ENCODE measurements around the gene MKLN1.

The MKLN1 gene

DNA sequence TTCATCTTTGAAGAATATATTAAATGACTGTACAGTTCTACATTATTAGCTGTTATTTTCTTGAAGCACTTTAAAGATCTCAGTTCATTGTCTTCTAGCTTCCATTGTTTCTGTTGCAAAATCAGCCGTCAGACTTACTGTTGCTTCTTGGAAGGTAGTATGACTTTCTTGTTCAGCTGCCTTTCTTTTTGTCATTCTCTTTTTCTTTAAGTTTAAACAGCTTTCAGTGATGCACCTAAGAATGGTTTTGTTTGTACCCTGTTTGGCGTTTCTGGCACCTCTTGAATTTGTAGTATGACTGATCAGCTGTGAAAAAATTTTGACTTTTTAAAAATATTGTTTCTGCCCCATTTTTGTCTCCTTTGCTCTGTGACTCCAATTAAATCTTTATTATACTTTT is 9.3 kb downstream of the MKLN1 start:
- no peak for DNase-seq (ENCODE audit: insufficient read length, low spot score)
- TF ChIP-seq CTCF (IDR thresholded peaks at IDR 0.05; ENCODE audit: insufficient read depth, missing control alignments), result no peak
- FAIRE-seq, result no peak

DNA sequence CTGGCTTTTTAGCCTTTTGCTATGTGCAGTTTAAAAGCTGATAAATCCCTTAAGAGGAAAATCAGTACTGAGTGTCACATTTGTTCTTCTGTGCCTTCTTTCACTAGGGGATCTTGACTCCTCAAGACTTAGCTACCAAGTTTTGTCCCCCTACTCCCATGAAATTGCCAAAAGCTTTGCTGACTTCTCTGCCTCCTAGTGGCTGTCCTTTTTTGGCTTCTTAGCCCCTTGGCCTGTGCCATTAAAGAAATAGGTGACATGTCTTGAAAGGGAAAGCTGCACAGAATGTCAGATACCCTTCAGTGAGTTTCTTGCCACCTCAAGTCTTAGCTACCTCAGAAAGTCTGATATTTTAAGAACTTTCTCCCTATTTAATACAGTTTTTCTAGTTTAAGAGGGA is 10.5 kb downstream of the MKLN1 start:
- DNase-seq (ENCODE audit: insufficient read length, low spot score) (no peak), FAIRE-seq (no peak)
- no peak for TF ChIP-seq CTCF (IDR thresholded peaks at IDR 0.05; ENCODE audit: insufficient read depth, missing control alignments)

GRCh38 chr7:131338691-131339390 is 11.2 kb downstream of the MKLN1 start:
- FAIRE-seq, result peak; percentile 41
- DNase-seq (ENCODE audit: insufficient read length, low spot score), result no peak
- TF ChIP-seq CTCF (IDR thresholded peaks at IDR 0.05; ENCODE audit: insufficient read depth, missing control alignments), result no peak

- TF ChIP-seq CTCF (IDR thresholded peaks at IDR 0.05; ENCODE audit: insufficient read depth, missing control alignments), result no peak
- DNase-seq (ENCODE audit: insufficient read length, low spot score), result no peak
- no peak for FAIRE-seq
Measured at GRCh38 chr7:131341690-131342089, 14.0 kb downstream of the MKLN1 start.

DNA sequence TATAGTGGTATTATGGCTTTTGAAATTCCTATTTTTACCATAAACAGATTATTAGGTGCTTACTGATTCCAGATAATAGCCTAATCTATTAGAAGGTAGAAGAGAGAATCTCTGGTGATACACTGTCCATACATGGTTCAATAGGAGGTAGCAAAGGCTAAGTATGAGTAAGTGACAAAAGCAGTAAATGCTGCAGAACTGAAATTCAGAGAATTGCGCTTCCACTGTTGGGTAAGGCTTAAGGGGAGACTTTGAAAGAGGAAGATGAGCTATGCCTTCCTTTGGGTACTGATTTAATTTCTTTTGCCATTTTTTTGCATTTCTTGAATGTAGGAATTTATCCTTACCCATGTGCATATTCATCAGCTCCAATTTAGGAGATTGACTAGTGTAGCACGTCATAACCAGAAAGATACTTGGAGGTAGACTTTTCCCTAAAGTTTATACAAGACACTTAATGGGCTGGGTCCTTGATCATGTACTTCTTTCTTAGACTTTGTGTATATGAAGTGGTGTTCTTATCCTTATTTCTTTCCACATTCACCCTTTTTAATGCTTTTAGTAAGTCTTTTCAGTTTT is 15.3 kb downstream of the MKLN1 start:
- DNase-seq (ENCODE audit: insufficient read length, low spot score) (no peak), FAIRE-seq (no peak)
- TF ChIP-seq CTCF (IDR thresholded peaks at IDR 0.05; ENCODE audit: insufficient read depth, missing control alignments), result no peak

DNA sequence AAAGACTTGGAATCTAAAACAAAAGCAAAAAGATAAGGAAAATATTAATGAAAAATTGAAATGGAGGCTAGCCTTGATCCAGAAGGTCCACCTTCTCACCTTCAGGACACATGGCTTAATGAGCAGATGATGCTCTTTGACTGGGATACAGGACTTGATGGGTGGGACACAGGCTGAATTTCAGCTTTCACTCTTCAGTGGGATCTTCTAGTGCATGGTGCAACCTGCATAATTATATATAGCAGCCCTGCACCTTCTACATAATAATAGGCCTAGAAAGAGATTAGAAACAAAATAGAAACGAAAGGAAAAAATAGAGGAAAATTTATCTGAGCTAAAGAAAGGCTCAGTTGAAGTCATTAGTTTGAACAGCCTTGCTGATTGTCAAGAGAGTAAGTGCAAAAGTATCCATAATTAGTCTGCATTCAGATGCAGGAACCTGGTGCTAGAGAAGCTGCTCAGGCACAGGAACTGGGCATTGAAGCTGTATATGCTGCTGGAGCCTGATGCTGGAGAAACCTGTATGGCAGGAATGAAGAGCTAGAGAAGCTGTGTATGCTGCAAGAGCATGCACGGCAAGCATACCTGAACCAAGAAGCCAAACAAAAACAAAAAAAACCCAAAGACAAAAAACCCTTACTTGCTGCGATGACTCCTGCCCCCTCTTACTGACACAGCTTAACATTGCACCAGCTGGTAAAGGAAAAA is 19.4 kb downstream of the MKLN1 start:
- DNase-seq (ENCODE audit: insufficient read length, low spot score), result no peak
- TF ChIP-seq CTCF (IDR thresholded peaks at IDR 0.05; ENCODE audit: insufficient read depth, missing control alignments), result no peak
- FAIRE-seq, result no peak

DNA sequence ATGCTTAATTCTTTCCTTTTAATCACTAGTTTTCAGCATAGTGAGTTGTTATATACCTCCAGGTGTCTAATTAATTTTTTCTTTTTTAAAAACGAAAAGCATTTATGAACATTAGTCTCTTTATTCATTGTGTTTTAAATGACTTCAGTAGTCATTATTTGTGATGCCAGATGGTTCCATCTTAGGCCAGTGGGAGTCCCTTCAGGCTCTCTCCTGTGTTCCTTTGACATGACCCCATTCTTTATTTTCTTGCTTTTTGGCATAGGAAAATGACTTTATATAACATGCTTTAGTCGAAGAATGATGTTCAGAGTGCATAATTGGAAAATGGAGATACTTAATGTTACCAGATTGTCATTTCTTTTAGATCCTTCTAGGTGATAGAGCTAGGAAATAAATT is 24.4 kb downstream of the MKLN1 start:
- no peak for TF ChIP-seq CTCF (IDR thresholded peaks at IDR 0.05; ENCODE audit: insufficient read depth, missing control alignments)
- FAIRE-seq, result no peak
- no peak for DNase-seq (ENCODE audit: insufficient read length, low spot score)

Data from D721Med (cell line).